ENCODE data around the gene LRRC3C.

The LRRC3C gene

DNA sequence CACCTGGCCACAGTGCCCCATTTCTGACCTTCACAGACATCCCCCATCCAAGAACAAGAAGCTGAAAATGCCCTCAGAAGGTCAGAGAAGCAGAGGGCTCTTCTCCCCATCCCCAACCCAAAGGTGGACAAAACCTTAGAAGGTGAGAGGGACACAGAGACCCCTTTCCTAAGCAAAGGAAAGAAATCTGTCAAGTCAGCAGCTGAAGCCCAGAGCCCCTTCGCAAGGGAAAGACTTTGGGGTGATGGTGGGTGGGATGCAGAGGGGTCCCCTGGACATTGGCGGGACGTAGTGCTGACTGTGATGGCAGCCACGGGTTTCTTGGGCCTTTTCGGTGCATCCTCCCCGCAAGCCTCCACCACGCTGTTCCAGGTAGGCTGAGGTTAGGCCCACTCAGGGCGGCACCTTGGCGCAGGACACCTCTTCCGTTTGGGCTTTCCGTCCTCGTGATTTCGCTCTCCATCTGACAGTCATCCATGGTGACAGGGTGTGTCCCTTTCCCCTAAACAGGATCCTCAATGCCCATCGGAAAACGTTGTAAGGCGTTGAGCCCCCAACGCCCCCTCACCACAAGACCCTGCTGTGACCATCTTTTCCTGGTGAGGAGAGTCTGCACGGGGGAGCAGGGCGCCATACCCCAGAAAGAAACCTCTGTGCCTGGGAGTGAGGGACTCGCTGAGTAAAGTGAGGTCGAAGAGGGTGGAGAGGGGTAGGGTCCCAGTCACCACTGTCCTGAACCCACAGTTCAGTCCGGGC, 24.6 kb downstream of the LRRC3C start:
- no peak for DNase-seq

DNA sequence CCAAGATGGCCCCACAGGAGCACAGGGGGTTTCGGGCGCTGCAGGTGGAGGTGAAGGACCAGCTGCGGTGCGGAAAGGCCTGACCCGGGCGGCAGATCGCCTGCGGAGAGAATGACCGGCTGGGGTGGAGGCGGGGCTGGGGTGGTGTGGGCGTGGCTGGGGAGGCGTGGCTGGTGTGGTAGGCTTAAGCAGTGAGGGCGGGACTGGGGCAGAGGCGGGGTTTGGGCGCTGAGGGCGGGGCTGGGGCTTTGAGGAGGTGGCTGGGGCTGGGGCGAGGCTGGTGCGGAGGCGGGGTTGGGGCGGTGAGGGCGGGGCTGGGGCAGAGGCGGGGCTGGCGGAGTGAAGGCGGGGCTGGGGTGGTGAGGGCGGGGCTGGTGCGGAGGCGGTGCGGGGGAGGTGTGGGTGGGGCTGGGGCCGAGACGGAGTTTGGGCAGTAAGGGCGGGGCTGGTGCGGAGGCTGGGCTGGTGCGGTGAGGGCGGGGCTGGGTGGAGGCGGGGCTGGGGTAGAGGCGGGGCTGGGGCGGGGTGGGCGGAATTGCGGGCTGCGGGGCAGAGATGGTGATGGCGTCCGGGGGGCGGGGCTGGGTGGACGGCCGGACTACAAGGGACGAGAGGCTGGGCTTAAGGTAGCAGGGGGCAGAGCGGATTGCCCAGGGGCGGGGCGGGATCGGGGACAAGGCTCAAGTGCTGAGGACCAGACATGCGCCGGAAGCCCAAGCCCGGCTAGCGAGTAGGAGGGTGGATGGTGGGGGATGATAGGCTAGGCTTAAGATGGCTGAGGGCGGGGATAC, 25.3 kb downstream of the LRRC3C start:
- DNase-seq, result peak; percentile 92

DNA sequence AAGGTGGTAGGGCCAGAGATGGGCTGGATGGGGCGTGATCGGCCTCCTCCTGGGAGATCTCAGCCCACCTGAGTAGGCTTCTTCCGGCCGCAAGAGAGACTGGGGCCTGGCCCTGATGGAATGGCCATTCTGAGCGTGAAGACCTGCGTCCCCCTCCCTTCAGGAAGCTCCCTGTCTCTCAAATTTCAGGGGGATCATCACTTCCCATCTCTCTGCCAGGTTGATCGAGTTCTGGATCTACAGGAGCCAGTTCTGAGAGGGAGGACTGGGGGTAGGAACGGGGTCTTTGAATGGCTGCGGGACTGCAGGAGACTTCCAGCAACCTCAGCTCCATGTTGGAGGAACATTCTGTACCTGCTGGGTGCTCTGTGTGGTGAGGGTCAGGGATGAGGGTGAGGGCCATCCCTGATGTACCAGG, 25.9 kb downstream of the LRRC3C start:
- no peak for DNase-seq

DNA sequence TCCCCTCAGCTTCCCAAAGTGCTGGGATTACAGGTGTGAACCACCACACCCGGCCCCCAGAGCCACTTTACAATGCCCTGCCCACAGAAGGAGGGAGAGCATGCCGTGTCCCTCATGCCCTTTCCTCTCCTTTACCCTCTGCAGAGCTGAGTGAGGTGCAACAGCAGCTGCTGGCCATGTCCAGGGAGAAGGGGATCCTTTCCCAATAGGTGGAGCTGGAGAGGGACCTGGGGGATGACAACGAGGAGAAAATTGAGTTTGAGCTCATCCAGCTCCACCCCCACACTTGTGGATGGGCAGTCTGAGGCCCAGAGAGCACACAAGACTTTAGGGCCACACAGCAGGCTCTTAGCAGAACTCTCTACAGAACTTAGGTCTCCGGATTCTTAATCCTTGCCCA, 27.3 kb downstream of the LRRC3C start:
- DNase-seq, result no peak

DNA sequence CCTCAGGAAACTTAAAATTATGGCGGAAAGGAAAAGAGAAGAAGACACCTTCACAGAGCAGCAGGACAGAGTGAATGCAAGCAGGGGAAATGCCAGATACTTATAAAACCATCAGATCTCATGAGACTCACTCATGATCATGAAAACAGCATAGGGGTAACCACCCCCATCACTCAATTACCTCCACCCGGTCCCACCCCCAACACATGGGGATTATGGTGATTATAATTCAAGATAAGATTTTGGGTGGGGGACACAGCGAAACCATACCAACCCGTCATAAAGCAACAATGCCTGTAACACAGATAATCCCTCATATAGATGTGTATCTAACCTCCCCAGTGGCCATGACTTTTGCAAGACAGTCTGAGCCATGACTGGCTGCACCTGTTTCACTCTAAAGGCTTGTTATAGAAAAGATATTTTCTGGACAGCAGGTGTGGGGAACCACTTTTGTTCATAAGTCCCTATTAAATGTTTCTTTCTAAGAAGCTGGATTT, 28.2 kb downstream of the LRRC3C start:
- no peak for DNase-seq

DNA sequence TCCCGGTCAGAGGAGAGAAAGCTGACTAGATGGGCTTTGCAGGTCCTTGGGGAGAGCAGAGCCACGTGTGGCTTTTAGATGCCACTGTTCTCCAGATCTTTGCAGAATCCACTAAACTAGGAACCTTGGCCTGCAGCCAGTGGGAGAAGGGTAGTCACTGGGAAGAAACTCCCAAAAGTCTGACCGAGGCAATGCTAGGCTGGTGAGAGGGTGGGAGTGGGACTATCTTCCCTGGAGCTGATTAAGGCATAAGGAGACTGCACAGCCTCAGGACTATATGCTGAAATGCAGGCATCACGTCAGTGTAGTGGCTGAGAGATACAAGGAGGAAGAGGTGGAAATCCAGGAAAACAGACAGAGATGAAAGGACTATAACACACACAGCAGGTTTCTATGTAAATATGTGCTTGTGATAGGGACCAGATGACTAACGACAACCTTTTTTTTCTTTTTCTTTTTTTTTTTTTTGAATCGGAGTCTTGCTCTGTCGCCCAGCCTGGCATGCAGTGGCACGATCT, 33.1 kb downstream of the LRRC3C start:
- DNase-seq, result peak; percentile 18

DNA sequence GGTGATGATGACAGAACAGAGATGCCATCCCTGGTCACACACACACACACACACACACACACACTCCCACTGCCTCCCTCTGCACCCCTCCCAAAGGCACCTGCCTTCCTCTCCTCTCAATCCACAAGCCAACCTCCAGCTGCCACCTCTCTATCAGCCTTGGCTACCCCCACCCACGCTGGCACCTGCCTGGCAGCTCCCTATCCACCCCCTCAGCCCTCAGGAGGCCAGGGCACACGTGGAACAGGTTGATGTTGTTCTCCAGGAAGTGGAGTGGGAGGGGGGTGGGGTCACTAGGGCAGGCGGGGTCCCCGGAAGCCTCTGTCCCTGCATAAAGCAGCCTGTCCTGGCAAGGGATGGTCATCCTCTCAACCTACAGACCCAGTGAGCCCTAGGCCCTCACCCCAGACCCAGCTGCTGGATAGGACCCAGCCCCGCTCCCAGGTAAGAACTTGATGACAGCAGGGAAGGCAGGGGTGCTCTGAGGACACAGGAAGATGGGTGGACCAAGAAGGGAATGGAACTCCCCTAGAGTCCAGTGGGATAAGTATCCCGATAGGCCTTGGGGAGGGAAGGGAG, 35.2 kb downstream of the LRRC3C start, which contains the start of gene GSDMA:
Gene GSDMA (plus strand): TSS at position 363 of the 579 bp plus-strand sequence. CDS start 2,684 bp downstream, outside the sequence.
- no peak for DNase-seq

DNA sequence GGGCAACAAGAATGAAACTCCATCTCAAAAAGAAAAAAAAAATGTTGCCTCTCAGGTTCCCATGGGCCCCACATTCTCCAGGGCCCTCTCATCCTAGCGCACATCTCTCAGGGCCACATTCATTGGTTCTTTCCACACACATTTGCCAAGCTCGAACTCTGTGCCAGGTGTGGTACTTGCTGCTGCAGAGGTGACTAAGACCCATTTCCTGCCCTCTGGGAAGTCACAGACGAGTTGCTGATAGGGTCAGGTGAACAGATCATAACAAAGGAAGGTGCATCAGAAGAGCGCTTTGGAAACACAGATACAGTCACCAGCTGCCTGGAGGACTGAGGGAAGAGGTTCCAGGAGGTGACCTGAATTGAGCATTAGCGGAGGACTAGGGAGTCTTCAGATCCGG, 36.3 kb downstream of the LRRC3C start:
- no peak for DNase-seq

DNA sequence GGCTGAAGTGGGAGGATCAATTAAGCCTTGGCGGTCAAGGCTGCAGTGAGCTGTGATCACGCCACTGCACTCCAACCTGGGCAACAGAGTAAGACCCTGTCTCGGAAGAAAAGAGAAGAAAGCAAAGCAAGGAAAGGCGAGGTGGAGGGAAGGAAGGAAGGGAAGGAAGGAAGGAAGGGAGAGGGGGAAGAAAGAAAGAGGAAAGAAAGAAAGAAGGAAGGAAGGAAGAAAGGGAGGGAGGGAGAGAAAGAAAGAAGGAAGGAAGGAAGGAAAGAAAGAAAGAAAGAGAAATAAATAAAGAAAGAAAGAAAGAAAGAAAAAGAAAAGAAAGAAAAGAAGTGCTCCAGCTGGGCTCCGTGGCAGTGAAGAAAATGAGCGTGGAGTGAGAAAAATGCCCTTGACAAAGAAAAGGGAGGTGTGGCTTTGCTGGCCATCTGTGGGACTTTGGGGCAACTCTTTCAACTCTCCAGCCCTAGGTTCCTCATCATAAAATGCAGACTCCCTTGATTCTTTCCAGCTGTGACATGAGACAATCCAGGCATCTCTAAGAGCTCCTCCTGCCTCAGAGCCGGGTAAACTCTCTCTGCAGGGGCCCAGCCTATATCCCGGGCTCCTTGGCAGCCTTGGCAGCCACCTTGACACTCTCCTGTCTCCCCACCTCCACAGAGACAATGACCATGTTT, 37.6 kb downstream of the LRRC3C start:
- no peak for DNase-seq

DNA sequence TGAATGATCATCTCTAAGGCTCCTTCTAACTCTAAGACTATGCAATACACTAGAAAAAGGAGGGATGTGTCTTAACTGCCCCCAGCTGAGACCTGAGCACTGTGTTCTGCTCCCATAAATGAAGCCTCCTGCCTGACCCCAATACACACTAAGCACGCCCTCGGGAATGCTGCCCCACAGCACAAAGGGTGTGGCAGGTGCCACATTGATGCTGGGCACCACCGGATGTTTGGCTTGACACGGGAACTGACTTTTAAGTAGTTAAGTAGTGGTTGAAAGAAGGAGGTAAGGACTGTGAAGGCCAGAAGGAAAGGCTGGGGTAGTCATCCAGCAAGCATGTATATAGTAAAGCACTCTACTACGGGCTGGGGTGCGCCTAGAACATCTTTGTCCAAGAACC, 39.2 kb downstream of the LRRC3C start:
- DNase-seq, result no peak

DNA sequence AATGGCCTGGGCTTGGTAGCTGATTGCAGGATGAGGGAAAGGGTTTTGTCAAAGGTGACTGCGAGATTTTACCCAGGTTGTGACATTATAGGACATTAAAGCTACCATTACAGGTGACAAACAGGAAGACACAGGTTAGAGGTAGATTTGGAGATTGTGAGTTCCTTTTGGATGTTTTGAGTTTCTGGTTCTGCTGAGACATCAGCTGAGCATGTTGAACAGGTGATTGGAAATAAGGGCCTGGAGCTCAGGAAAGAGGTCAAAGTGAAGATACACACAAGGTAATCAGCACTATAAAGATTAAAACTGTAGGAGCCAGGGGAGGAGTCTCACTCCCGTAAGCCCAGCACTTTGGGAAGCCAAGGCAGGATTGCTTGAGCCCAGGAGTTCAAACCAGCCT, 41.2 kb downstream of the LRRC3C start:
- DNase-seq, result no peak

DNA sequence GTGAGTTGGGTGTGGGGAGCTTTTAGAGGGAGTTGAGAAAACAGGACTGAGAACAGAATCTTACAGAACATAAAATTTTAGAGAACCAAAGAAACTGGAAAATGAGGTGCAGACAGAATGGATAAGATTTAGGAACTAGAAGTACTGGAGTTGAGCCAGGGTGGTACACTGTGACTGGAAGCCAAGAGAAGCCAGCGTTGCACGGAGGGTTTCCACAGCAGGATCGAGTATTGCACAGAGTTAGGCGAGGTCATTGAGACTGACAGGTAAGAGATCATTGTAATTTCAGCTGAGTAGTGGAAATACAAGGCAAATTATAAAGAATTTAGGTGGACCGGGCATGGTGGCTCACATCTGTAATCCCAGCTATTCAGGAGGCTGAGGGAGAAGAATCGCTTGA, 41.8 kb downstream of the LRRC3C start:
- no peak for DNase-seq

DNA sequence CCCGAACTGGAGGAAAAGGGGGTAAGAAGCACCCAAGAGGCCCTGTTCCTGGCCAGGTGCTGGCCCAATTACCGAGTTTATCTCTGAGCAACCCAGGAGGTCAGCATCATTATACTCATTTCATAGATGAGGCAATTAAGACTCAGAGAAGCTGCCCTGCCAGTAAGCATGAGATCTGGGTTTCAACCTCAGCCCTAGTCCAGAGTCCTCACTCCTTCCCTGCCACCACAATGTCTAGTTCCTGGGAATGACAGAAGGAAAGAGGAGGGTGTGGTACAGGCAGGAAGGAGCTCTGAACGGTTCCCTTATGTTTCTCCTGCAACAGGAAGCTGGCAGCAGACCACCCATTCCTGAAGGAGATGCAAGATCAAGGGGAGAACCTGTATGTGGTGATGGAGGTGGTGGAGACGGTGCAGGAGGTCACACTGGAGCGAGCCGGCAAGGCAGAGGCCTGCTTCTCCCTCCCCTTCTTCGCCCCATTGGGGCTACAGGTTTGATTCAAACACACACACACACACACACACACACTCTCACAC, 42.7 kb downstream of the LRRC3C start:
- no peak for DNase-seq

DNA sequence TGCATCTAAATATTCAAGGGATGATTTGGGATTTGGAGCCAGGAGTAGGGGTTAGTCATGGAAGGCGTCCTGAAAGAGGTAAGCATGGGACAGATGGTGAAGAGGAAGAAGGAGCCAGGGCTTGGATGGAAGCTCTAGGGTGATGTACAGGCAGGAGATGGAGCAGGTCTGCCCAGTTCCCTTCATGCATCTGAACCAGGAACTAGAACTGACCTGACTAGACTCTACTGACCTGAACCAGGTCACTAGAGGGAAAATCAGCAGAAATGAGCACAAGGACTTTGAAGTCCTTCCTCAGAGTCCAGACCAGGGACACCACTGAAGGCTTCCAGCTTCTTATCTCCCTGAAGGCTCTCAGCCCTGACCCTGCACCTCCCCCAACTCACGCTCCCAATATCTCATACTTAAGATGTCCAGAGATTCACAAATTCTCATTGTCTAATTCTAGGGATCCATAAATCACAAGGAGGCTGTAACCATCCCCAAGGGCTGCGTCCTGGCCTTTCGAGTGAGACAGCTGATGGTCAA, 43.6 kb downstream of the LRRC3C start:
- no peak for DNase-seq

DNA sequence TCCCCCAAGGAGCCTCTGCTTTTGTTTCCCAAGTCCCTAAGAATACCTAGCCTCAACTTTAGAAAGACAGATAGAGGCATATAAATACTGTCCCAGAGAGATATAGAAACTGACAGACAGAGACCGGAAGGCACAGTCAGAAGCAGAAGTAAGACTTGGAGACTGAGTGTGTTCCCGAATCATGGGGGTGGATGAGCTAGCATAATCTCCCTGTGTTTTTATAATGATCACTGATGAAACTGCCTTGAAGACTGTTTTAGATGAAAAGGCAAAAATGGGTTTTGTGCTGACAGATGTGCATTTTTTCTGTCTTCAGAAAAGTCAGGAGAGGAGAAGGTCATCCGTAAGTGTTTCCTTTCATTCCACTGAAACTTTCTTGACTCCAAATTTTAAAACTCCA, 44.7 kb downstream of the LRRC3C start:
- DNase-seq, result peak; percentile 3

DNA sequence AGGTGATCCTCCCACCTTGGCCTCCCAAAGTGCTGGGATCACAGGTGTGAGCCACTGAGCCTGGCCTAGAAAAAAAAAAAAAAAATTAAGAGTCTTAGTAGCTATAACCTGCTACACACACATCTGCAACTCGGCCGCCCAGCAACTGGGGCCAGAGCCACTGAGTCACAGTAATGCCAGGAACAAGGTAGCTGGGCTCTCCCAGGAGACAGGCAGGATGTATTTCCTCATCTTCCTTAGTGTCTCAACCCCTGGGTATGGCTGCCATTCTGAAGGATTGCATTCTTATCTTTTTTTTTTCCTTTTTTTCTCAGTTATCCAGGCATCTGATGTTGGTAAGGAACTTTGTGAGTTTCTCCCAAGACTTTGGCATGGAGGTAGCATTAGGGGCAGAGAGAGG, 46.0 kb downstream of the LRRC3C start:
- DNase-seq, result peak; percentile 56

DNA sequence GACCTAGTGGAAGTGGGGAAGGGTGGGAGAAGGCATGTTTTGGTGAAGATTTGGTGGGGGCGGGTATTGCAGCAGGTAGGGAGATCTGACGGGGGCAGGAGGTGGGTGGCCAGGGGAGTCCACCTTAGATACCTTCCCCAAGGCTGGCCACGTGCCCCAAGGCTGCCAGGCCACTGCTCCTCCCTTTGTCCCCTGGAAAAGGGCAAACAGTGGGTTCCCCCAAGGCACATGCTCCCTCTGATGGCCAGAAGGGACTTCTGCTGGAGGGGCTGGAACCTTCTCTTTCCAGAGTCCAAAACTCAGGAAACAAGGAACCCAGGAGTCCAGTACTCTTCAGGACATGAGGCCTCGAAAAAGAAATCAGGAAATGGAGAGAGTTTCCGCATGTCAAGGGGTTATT, 46.9 kb downstream of the LRRC3C start:
- DNase-seq, result no peak

DNA sequence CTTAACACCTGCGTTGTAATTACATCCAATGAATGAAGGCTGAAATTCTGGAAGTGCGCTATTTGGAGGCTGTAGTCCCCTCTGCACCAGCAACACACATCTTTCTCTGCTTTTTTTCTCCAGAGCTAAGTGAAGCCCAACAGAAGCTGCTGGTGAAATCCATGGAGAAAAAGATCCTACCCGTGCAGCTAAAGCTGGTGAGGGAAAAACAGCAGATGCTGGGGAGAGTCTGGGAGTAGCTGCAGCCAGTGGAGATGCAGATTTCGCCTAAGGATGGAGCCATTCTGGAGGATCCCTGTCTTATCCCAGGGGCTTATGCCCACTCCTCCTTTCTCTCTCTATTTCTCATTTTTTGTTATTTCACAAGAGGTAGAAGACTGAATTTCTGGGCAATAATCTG, 48.3 kb downstream of the LRRC3C start:
- no peak for DNase-seq

DNA sequence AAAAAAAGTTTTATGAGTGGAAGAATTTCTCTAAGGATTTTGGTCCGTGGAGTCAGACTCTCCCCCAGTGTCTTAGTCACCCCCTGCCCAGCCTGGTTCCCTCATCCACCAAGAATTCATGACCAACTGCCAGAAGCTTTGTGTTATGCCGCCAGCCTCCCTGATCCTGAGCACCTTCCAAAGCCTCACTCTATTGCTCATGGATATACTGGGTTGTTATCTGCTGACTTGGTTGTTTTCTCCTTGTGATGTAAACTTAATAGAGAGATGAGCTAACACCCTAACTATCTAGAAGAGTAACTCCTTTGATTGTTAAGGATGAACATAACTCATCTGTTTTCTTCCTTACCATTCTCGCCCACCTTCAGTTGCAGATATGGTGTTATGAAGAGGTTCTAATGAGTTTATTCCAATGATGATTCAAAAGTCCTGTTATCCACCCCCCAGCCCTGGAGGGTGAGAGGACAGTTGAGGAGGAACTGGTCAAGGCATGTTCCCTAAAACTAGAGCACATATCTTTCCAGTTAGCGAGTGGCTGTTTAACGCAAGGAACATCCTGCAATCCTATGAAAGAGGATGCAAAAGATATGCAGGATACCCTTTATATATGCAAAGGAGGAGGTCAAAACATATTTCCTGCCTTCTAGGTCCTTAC, 51.6 kb downstream of the LRRC3C start:
- DNase-seq, result peak; percentile 92

DNA sequence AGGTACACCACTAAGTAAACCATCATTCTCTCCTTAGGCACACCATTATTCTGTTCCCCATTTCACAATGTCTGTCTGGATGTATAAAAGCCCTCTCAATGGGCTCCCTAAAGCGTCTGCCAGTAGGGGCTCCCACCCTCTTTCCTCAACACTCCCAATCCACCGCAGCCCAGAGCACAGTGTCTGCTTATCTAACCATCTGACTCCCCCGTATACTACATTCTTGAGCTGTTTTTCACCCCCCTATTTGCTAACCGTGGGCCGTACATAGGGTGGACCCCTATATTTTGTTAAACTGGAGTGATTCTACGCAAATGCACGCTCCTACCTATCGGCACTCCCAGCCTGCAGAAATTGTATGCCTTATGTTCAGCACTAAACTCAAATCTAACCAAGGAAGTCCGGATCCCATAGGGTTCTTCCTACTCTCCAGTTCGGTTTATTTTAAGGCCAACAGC, 52.4 kb downstream of the LRRC3C start:
- DNase-seq, result peak; percentile 45

DNA sequence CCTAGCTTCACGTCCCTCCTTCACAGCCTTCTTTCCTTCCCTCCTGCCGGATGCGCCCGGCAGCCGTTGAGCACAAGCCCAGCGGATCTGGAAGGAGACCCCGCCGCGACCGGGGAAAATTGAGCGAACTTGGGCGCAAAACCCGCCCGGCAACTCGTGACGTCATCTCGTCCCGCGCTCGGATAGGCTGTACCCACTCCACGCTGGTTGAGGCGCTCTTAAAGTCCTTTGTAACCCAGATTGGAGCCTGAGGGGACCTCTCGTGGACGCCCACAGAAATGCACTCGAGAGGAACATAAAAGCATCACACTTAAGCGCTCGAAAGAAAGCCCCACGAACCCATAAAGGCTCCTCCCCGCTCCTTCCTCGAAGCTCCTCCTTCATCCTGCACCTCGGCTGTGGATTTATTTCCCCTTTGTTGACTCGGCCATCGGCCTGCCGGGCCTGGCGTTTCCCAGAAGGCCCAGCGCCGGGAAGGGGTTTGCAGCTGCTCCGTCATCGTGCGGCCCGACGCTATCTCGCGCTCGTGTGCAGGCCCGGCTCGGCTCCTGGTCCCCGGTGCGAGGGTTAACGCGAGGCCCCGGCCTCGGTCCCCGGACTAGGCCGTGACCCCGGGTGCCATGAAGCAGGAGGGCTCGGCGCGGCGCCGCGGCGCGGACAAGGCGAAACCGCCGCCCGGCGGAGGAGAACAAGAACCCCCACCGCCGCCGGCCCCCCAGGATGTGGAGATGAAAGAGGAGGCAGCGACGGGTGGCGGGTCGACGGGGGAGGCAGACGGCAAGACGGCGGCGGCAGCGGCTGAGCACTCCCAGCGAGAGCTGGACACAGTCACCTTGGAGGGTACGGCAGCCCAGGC, 53.0 kb downstream of the LRRC3C start, which contains the start of gene PSMD3:
Gene PSMD3 (plus strand): TSS at position 457 of the 856 bp plus-strand sequence. CDS start 164 bp downstream, at position 621.
- peak; percentile 100 for DNase-seq

Data from fibroblast of skin of right biceps (primary cell).